ENCODE results near the gene MTHFD1.
A peak's percentile ranks its signal among the peaks of the same experiment; 100 is the strongest.

Gene MTHFD1

GRCh38 chr14:64496764-64497163 lies 108.6 kb downstream of the MTHFD1 start:
- DNase-seq, result no peak

- DNase-seq, result no peak
Measured at GRCh38 chr14:64500088-64500487, 111.9 kb downstream of the MTHFD1 start.

- no peak for DNase-seq
Measured at GRCh38 chr14:64501411-64502171, 113.4 kb downstream of the MTHFD1 start.

- DNase-seq, result no peak
Measured at GRCh38 chr14:64502456-64502855, 114.3 kb downstream of the MTHFD1 start.

GRCh38 chr14:64502887-64503433 lies 114.8 kb downstream of the MTHFD1 start:
- DNase-seq, result no peak

GRCh38 chr14:64503434-64504309 lies 115.5 kb downstream of the MTHFD1 start, which contains the start of gene ZBTB25:
Gene ZBTB25 (minus strand): TSS chr14:64503838. CDS start chr14:64490533, 13,305 bp downstream.
- DNase-seq, result peak; percentile 82

- DNase-seq, result peak; percentile 59
Measured at GRCh38 chr14:64504310-64504896, 116.2 kb downstream of the MTHFD1 start, which contains the start of gene ZBTB1. Gene ZBTB1 (plus strand): TSS chr14:64504770. CDS start chr14:64521505, 16,735 bp downstream.

- DNase-seq, result peak; percentile 3
Measured at GRCh38 chr14:64504897-64505794, 117.0 kb downstream of the MTHFD1 start.

- no peak for DNase-seq
Measured at GRCh38 chr14:64506721-64507120, 118.6 kb downstream of the MTHFD1 start.

- DNase-seq, result no peak
Measured at GRCh38 chr14:64507376-64508156, 119.4 kb downstream of the MTHFD1 start.

GRCh38 chr14:64508215-64508776 lies 120.1 kb downstream of the MTHFD1 start:
- DNase-seq, result no peak

GRCh38 chr14:64509036-64509435 lies 120.9 kb downstream of the MTHFD1 start:
- no peak for DNase-seq

All from SHP77 treated with DMSO at 0.1 percent for 48 hours (cell line).